Mesenchymal stem cell (in vitro differentiated cells and primary cell): Measurements from ENCODE around the gene MPV17.

Experiments used
- DNase-seq: peaks from one replicate; pipeline ENCODE4 v3.0.0-alpha.2; 2013
- H2AFZ ChIP-seq: one replicate; pipeline ENCODE4 v1.6.1; 2013; ENCODE audit warnings: low read depth, mild to moderate bottlenecking, control low read depth, inconsistent platforms, low read length, moderate library complexity
- H2AK5ac ChIP-seq: 2 replicates; pipeline ENCODE4 v1.6.1; 2013; ENCODE audit warnings: low read length, moderate library complexity, mild to moderate bottlenecking, inconsistent platforms; ENCODE audit not compliant: severe bottlenecking
- H2BK120ac ChIP-seq: one replicate; pipeline ENCODE4 v1.6.1; 2013; ENCODE audit warnings: low read depth, mild to moderate bottlenecking, inconsistent platforms, low read length, moderate library complexity
- H2BK12ac ChIP-seq, 2 experiments: one replicate each; pipeline ENCODE4 v1.6.1; 2013; ENCODE audit warnings: inconsistent platforms in 2 of 2, low read length in 2 of 2, mild to moderate bottlenecking in 2 of 2, moderate library complexity in 2 of 2, control low read depth in 1 of 2
- H2BK15ac ChIP-seq: one replicate; pipeline ENCODE4 v1.6.1; 2013; ENCODE audit warnings: mild to moderate bottlenecking, low read depth, inconsistent platforms; ENCODE audit not compliant: poor library complexity, severe bottlenecking
- H2BK5ac ChIP-seq: 2 replicates; pipeline ENCODE4 v1.6.1; 2013; ENCODE audit warnings: low read depth, mild to moderate bottlenecking, low read length, control low read depth, inconsistent platforms; ENCODE audit not compliant: poor library complexity, severe bottlenecking
- H3K14ac ChIP-seq, 2 experiments: one replicate each; pipeline ENCODE4 v1.6.1; 2013; ENCODE audit warnings: inconsistent platforms in 2 of 2, low read length in 2 of 2, control low read depth in 1 of 2, mild to moderate bottlenecking in 1 of 2, moderate library complexity in 1 of 2
- H3K18ac ChIP-seq, 2 experiments: one replicate each; pipeline ENCODE4 v1.6.1; 2013; ENCODE audit warnings: inconsistent platforms in 2 of 2, low read length in 2 of 2, control low read depth in 1 of 2, low read depth in 1 of 2, mild to moderate bottlenecking in 1 of 2
- H3K23ac ChIP-seq, 2 experiments: one replicate each; pipeline ENCODE4 v1.6.1; 2013; ENCODE audit warnings: inconsistent platforms in 2 of 2, low read length in 2 of 2, mild to moderate bottlenecking in 2 of 2, moderate library complexity in 2 of 2, control low read depth in 1 of 2
- H3K27ac ChIP-seq: 2 replicates; pipeline ENCODE4 v1.5.1; 2013; ENCODE audit warnings: mild to moderate bottlenecking, moderate library complexity, low read length, control low read depth, inconsistent platforms; ENCODE audit not compliant: poor library complexity, severe bottlenecking
- H3K27me3 ChIP-seq, 2 experiments: 2 replicates each; pipeline versions ENCODE4 v1.6.1 to v1.7.0; 2013; ENCODE audit warnings: low read length in 2 of 2, mild to moderate bottlenecking in 2 of 2, moderate library complexity in 2 of 2, control low read depth in 1 of 2, inconsistent platforms in 1 of 2; ENCODE audit not compliant: control insufficient read depth in 1 of 2, insufficient read depth in 1 of 2
- H3K36me3 ChIP-seq, 2 experiments: 2 replicates each; pipeline versions ENCODE4 v1.6.1 to v1.7.0; 2013; ENCODE audit warnings: low read length in 2 of 2, control low read depth in 1 of 2, inconsistent platforms in 1 of 2, low read depth in 1 of 2, mild to moderate bottlenecking in 1 of 2; ENCODE audit not compliant: insufficient read depth in 2 of 2, control insufficient read depth in 1 of 2
- H3K4ac ChIP-seq, 2 experiments: one replicate each; pipeline ENCODE4 v1.6.1; 2013; ENCODE audit warnings: inconsistent platforms in 2 of 2, low read length in 2 of 2, mild to moderate bottlenecking in 2 of 2, moderate library complexity in 2 of 2, control low read depth in 1 of 2, low read depth in 1 of 2
- H3K4me1 ChIP-seq: 2 replicates; pipeline ENCODE4 v1.6.1; 2013; ENCODE audit warnings: low read depth, low read length, control low read depth; ENCODE audit not compliant: control insufficient read depth, insufficient read depth
- H3K4me2 ChIP-seq: 2 replicates; pipeline ENCODE4 v1.6.1; 2013; ENCODE audit warnings: low read length, mild to moderate bottlenecking, inconsistent platforms; ENCODE audit not compliant: poor library complexity, severe bottlenecking
- H3K4me3 ChIP-seq, 2 experiments: 2 replicates each; pipeline versions ENCODE4 v1.5.1 to v1.7.0; 2013; ENCODE audit warnings: low read length in 2 of 2, mild to moderate bottlenecking in 2 of 2, control low read depth in 1 of 2, low read depth in 1 of 2; ENCODE audit not compliant: insufficient read depth in 1 of 2
- H3K79me1 ChIP-seq: replicated peaks from 2 replicates; pipeline ENCODE4 v1.6.1; 2013; ENCODE audit warnings: mild to moderate bottlenecking, control low read depth, low read length, inconsistent platforms; ENCODE audit not compliant: poor library complexity, severe bottlenecking
- H3K9ac ChIP-seq: 2 replicates; pipeline ENCODE4 v1.7.0; 2013; ENCODE audit warnings: mild to moderate bottlenecking, low read length, moderate library complexity
- H3K9me3 ChIP-seq: 2 replicates; pipeline ENCODE4 v1.7.0; 2013; ENCODE audit warnings: mild to moderate bottlenecking, low read length; ENCODE audit not compliant: control insufficient read depth
- H4K8ac ChIP-seq: one replicate; pipeline ENCODE4 v1.6.1; 2013; ENCODE audit warnings: inconsistent platforms, mild to moderate bottlenecking, low read length, moderate library complexity
- H4K91ac ChIP-seq: one replicate; pipeline ENCODE4 v1.6.1; 2013; ENCODE audit warnings: mild to moderate bottlenecking, low read length, inconsistent platforms
- WGBS: methylation state at CpG from one replicate; pipeline ENCODE4 v1.1.7; 2013; ENCODE audit warnings: mixed read lengths; 5-methylcytosine and 5-hydroxymethylcytosine counted together

Gene MPV17

DNA sequence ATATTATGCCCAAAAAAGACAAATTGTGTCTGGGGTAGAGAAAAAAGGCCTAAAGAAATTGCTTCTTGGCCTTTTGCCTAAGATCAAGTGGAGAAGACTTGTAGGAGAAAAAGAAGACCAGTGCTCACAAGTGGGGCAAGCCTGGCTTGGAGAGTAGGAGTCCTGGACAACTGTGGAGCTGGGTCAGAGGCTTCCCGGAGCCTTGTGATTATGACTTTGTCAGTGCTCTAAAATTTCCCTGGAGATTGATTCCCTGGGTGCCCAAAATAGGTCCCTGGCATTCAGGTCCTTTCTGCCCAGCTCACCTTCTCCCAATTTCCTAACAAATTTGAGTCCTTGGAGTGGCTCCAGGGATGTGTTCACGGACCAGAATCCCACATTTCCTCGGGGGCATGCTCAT, 41.5 kb downstream of the MPV17 start:
- no peak overlapping the region for H3K14ac ChIP-seq
- WGBS: 89% methylated on average over 3 of the region's 3 CpGs
- no peaks in the 10 kb centered on the region for H3K36me3 ChIP-seq
- no peak overlapping the region for H3K9ac ChIP-seq
- no peak overlapping the region for H3K4me2 ChIP-seq
- peaks cover 32 to 64% of the 10 kb centered on the region in 2 experiments for H3K27me3 ChIP-seq
- no peak overlapping the region for H3K18ac ChIP-seq
- no peak for DNase-seq
- H2BK120ac ChIP-seq: no peak overlapping the region
- no peak overlapping the region for H2BK15ac ChIP-seq
- H3K9me3 ChIP-seq: no peaks in the 10 kb centered on the region
- H2BK12ac ChIP-seq: no peak overlapping the region
- peaks cover 3% of the 10 kb centered on the region for H3K4me1 ChIP-seq
- H4K8ac ChIP-seq: no peak overlapping the region
- H2BK5ac ChIP-seq: no peak overlapping the region
- no peaks in the 10 kb centered on the region for H3K79me1 ChIP-seq
- no peak overlapping the region for H3K4me3 ChIP-seq
- no peak overlapping the region for H3K4ac ChIP-seq
- no peak overlapping the region for H3K27ac ChIP-seq
- no peak overlapping the region for H2AK5ac ChIP-seq
- no peak overlapping the region for H2AFZ ChIP-seq
- H4K91ac ChIP-seq: no peak overlapping the region
- no peak overlapping the region for H3K23ac ChIP-seq

DNA sequence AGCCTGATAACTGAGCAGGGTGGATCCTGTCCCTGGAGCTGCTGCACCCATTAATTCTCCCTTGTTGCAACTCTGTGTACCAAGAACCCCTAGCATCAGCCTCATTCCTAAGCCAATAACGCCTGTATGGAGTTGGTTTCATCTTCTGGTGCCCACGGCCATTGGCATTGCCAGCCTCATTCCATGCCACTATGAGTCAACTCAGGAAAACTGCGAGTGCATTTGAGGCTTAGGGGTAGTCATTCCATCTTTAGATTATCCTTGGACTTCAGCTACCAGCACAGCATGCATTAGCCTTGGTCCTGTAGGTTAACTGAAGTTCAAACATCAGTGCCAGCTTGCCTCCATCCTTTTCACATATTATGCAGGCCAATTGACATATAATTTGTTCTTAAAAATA, 42.1 kb downstream of the MPV17 start:
- Histone ChIP-seq H3K27ac (no peak overlapping the region), H2BK5ac (no peak overlapping the region), H3K4me3 (no peak overlapping the region), H2AK5ac (no peak overlapping the region), H3K9me3 (no peaks in the 10 kb centered on the region), H3K27me3 (peaks cover 34 to 64% of the 10 kb centered on the region in 2 experiments), H3K18ac (no peak overlapping the region), H4K91ac (no peak overlapping the region), H3K4me1 (peaks cover 3% of the 10 kb centered on the region), H2AFZ (no peak overlapping the region), H3K9ac (no peak overlapping the region), H3K4me2 (no peak overlapping the region), H3K36me3 (no peaks in the 10 kb centered on the region), H2BK15ac (no peak overlapping the region), H3K14ac (no peak overlapping the region), H3K4ac (no peak overlapping the region), H3K23ac (no peak overlapping the region), H4K8ac (no peak overlapping the region), H3K79me1 (no peaks in the 10 kb centered on the region), H2BK120ac (no peak overlapping the region), H2BK12ac (no peak overlapping the region)
- WGBS: 82% methylated on average over 3 of the region's 3 CpGs
- no peak for DNase-seq

DNA sequence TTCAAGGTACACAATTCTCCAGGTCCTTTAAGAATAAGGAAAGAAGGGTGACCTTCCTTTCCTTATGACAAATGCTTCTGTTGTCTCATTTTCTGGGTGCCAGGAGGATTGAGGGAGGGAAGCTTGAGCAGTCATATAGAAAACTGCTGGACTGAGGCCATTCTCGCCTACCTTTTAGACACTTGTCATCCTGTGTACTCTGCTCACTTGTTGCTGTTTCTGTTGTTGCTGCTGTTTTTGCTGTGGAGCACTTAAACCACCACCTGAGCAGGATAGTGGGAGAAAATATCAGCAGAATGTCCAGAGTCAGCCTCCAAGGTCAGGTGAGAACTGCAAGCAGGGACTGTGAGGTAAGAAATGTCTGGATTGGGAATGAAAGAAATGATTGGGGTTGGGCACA, 44.9 kb downstream of the MPV17 start:
- Histone ChIP-seq H3K9ac (no peak overlapping the region), H3K23ac (no peak overlapping the region), H3K4ac (no peak overlapping the region), H2AK5ac (no peak overlapping the region), H4K91ac (no peak overlapping the region), H2AFZ (no peak overlapping the region), H3K4me2 (no peak overlapping the region), H3K27me3 (peaks cover 35 to 61% of the 10 kb centered on the region in 2 experiments), H2BK15ac (no peak overlapping the region), H3K4me3 (no peak overlapping the region), H3K4me1 (peaks cover 3% of the 10 kb centered on the region), H3K9me3 (no peaks in the 10 kb centered on the region), H2BK12ac (no peak overlapping the region), H3K18ac (no peak overlapping the region), H4K8ac (no peak overlapping the region), H2BK120ac (no peak overlapping the region), H3K14ac (no peak overlapping the region), H3K79me1 (no peaks in the 10 kb centered on the region), H3K27ac (no peak overlapping the region), H2BK5ac (no peak overlapping the region), H3K36me3 (no peaks in the 10 kb centered on the region)
- no peak for DNase-seq
- 88% methylated on average over 1 of the region's 1 CpG for WGBS

DNA sequence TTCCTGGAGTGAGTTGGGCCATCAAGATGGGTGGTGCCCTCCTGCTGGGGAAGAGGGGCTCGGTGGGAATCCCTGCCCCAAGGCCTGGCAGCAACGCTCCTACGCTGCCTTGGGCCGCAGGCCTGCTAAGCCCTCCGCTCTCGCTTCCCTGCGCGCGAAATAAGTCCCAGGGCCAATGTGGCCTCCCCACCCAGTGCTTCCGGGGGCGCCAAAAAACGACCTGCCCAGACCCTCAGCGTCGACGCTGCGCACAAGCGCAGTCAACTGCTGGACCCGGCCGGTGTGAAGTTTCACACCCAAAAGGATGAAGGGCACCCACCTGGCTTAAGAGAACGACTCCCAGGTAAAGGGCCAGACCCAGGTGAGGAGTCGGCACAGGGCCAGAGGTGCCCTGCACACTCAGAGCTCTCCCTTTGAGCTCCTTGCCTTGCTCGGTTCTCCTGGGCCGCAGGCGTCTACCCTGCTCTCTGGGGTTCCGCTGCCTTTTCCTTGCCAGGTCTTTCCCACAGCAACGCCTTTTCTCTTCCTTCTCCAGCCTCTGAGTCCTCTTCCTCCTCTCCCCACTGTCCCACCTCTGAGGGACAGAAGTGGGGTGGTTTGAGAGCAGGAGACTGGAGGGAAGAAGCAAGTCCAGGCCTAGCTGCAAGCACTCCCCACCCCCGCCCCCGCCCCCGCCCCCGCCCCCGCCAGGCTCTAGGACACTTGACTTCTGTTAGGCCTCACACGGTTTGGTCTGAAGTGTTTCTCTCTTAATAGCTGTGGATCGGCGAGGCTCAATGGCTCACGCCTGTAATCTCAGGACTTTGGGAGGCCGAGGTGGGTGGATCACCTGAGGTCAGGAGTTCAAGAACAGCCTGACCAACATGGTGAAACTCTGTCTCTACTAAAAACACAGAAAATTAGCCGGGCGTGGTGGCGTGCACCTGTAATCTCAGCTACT, 47.4 kb downstream of the MPV17 start, which contains the start of gene DNAJC5G:
TSS of gene DNAJC5G (plus strand) at position 223 of the 940 bp plus-strand sequence. CDS start 1,296 bp downstream, outside the sequence.
- Histone ChIP-seq H3K14ac (no peak within 1 kb of the TSS), H3K79me1 (no peaks in the 10 kb centered on the region), H2AK5ac (no peak within 1 kb of the TSS), H3K27ac (no peak within 1 kb of the TSS), H2AFZ (no peak within 1 kb of the TSS), H3K27me3 (peaks cover 39 to 43% of the 10 kb centered on the region in 2 experiments), H2BK5ac (no peak within 1 kb of the TSS), H3K4me2 (no peak within 1 kb of the TSS), H3K4me3 (no peak within 1 kb of the TSS), H2BK120ac (no peak within 1 kb of the TSS), H2BK12ac (no peak within 1 kb of the TSS), H3K9ac (no peak within 1 kb of the TSS), H3K18ac (no peak within 1 kb of the TSS), H3K36me3 (no peaks in the 10 kb centered on the region), H4K8ac (no peak within 1 kb of the TSS), H3K4ac (no peak within 1 kb of the TSS), H3K4me1 (no peaks in the 10 kb centered on the region), H3K23ac (peak within 1 kb of the TSS in 1 of 2 experiments; percentile 57), H2BK15ac (no peak within 1 kb of the TSS), H4K91ac (no peak within 1 kb of the TSS), H3K9me3 (no peaks in the 10 kb centered on the region)
- 86% methylated on average over 32 of the region's 39 CpGs for WGBS
- no peak for DNase-seq
